Brain pericyte (primary cell): ENCODE measurements around the gene PARD3B.

Source experiments
- DNase-seq: peaks from one replicate; pipeline ENCODE4 v3.0.0-alpha.2; 2012; ENCODE audit warnings: low read depth, low spot score

PARD3B gene

GRCh38 chr2:205261516-205262020 lies 716.3 kb downstream of the PARD3B start:
- DNase-seq, result no peak

- no peak for DNase-seq
These were observed 722.0 kb downstream of the PARD3B start for GRCh38 chr2:205267323-205267722.

- DNase-seq, result no peak
These were observed 725.4 kb downstream of the PARD3B start for GRCh38 chr2:205270689-205271088.

GRCh38 chr2:205273148-205273547 lies 727.9 kb downstream of the PARD3B start:
- no peak for DNase-seq

- DNase-seq, result no peak
These were observed 728.4 kb downstream of the PARD3B start for GRCh38 chr2:205273627-205274026.

GRCh38 chr2:205274801-205275200 lies 729.5 kb downstream of the PARD3B start:
- no peak for DNase-seq

- no peak for DNase-seq
These were observed 731.0 kb downstream of the PARD3B start for GRCh38 chr2:205276116-205276777.

- no peak for DNase-seq
These were observed 735.4 kb downstream of the PARD3B start for GRCh38 chr2:205280596-205281236.

GRCh38 chr2:205283736-205284270 lies 738.5 kb downstream of the PARD3B start:
- DNase-seq, result no peak

GRCh38 chr2:205284334-205284733 lies 739.1 kb downstream of the PARD3B start:
- DNase-seq, result no peak

- DNase-seq, result no peak
These were observed 742.0 kb downstream of the PARD3B start for GRCh38 chr2:205287316-205287715.

- no peak for DNase-seq
These were observed 743.4 kb downstream of the PARD3B start for GRCh38 chr2:205288686-205289085.

GRCh38 chr2:205290299-205290698 lies 745.0 kb downstream of the PARD3B start:
- no peak for DNase-seq

GRCh38 chr2:205292665-205293295 lies 747.5 kb downstream of the PARD3B start:
- DNase-seq, result no peak

- DNase-seq, result no peak
These were observed 748.3 kb downstream of the PARD3B start for GRCh38 chr2:205293559-205293958.

- no peak for DNase-seq
These were observed 751.7 kb downstream of the PARD3B start for GRCh38 chr2:205296959-205297358.

GRCh38 chr2:205297368-205297767 lies 752.1 kb downstream of the PARD3B start:
- DNase-seq, result no peak

GRCh38 chr2:205297846-205298245 lies 752.6 kb downstream of the PARD3B start:
- no peak for DNase-seq

- DNase-seq, result no peak
These were observed 765.9 kb downstream of the PARD3B start for GRCh38 chr2:205311201-205311600.

GRCh38 chr2:205321231-205321630 lies 776.0 kb downstream of the PARD3B start:
- no peak for DNase-seq

GRCh38 chr2:205323929-205324328 lies 778.7 kb downstream of the PARD3B start:
- DNase-seq, result no peak

- no peak for DNase-seq
These were observed 779.1 kb downstream of the PARD3B start for GRCh38 chr2:205324355-205324754.

- DNase-seq, result no peak
These were observed 788.1 kb downstream of the PARD3B start for GRCh38 chr2:205333351-205333750.
